ENCODE data around the gene CLCN1. TPM values are rescaled to one million over a fixed set of nuclear protein-coding genes. Genes with fewer than 3 reads are reported as not detected.

The CLCN1 gene
- polyA plus RNA-seq, 3 donors, result 0.04 to 0.76 (median 0.11) TPM

- peaks cover 0 to 13% (median 6%) of the 10 kb centered on the region in 3 donors for H3K27me3 Mint-ChIP-seq (ENCODE audit: low read depth in 3 of 3)
- Histone ChIP-seq H3K9me3 (replicated peaks in 1 of 2; ENCODE audit: control insufficient read depth in 1 of 2, insufficient read depth in 1 of 2, low read length in 2 of 2) (no peaks in the 10 kb centered on the region), H3K79me2 (ENCODE audit: insufficient read depth, low read length) (no peaks in the 10 kb centered on the region), H3K27ac (ENCODE audit: low read depth in 1 of 2, low read length in 2 of 2) (no peak overlapping the region), H3K36me3 (replicated peaks in 1 of 2; ENCODE audit: control insufficient read depth in 1 of 2, insufficient read depth in 2 of 2, low read length in 2 of 2) (no peaks in the 10 kb centered on the region), H3K4me3 (replicated peaks in 1 of 3; ENCODE audit: low read depth in 2 of 3, low read length in 3 of 3) (no peak overlapping the region), H3K27me3 (ENCODE audit: control insufficient read depth in 2 of 2, insufficient read depth in 2 of 2, low read length in 2 of 2) (no peaks in the 10 kb centered on the region), H4K20me1 (ENCODE audit: insufficient read depth, low read length) (no peaks in the 10 kb centered on the region), H2AFZ (ENCODE audit: insufficient read depth, low read depth, low read length, poor library complexity, severe bottlenecking) (no peak overlapping the region), H3K4me2 (replicated peaks; ENCODE audit: extremely low read depth, low read length, poor library complexity, severe bottlenecking) (no peak overlapping the region), H3K4me1 (ENCODE audit: control insufficient read depth in 1 of 2, insufficient read depth in 2 of 2, low read length in 2 of 2) (peaks cover 45 to 48% of the 10 kb centered on the region in 2 donors), H3K9ac (ENCODE audit: insufficient read depth, low read length, poor library complexity, severe bottlenecking) (no peak overlapping the region)
- H3K27ac Mint-ChIP-seq, result peak overlapping the region in 1 of 7 donors; percentile 61
- no peak for TF ChIP-seq CTCF (IDR thresholded peaks at IDR 0.05)
- no peak overlapping the region for H3K4me3 Mint-ChIP-seq
- no peak for DNase-seq
- H3K36me3 Mint-ChIP-seq, result no peaks in the 10 kb centered on the region
- WGBS (ENCODE audit: insufficient coverage), result 67% methylated on average over 3 of the region's 9 CpGs
- peaks cover 0 to 1% (median 0%) of the 10 kb centered on the region in 7 donors for H3K9me3 Mint-ChIP-seq
- intact Hi-C loops (cut with micrococcal nuclease), result loop anchor here in 1 of 2 donors (10.0 kb wide), 1 partner anchor 94 kb away; no protein-coding TSS in a partner anchor
- H3K4me1 Mint-ChIP-seq, result peaks cover 60% of the 10 kb centered on the region
Measured at GRCh38 chr7:143320620-143321019, 4.7 kb downstream of the CLCN1 start.

GRCh38 chr7:143321242-143321641 is 5.3 kb downstream of the CLCN1 start:
- H4K20me1 ChIP-seq (ENCODE audit: insufficient read depth, low read length), result no peaks in the 10 kb centered on the region
- H2AFZ ChIP-seq (ENCODE audit: insufficient read depth, low read depth, low read length, poor library complexity, severe bottlenecking), result no peak overlapping the region
- Mint-ChIP-seq H3K4me1 (peaks cover 56% of the 10 kb centered on the region), H3K36me3 (no peaks in the 10 kb centered on the region), H3K27me3 (ENCODE audit: low read depth in 3 of 3) (peaks cover 0 to 12% (median 5%) of the 10 kb centered on the region in 3 donors), H3K9me3 (peaks cover 0 to 1% (median 0%) of the 10 kb centered on the region in 7 donors), H3K27ac (peak overlapping the region in 1 of 7 donors; percentile 25), H3K4me3 (no peak overlapping the region)
- H3K9me3 ChIP-seq (replicated peaks in 1 of 2; ENCODE audit: control insufficient read depth in 1 of 2, insufficient read depth in 1 of 2, low read length in 2 of 2), result no peaks in the 10 kb centered on the region
- peaks cover 38 to 42% of the 10 kb centered on the region in 2 donors for H3K4me1 ChIP-seq (ENCODE audit: control insufficient read depth in 1 of 2, insufficient read depth in 2 of 2, low read length in 2 of 2)
- H3K27me3 ChIP-seq (ENCODE audit: control insufficient read depth in 2 of 2, insufficient read depth in 2 of 2, low read length in 2 of 2), result no peaks in the 10 kb centered on the region
- no peak overlapping the region for H3K27ac ChIP-seq (ENCODE audit: low read depth in 1 of 2, low read length in 2 of 2)
- no peak overlapping the region for H3K4me2 ChIP-seq (replicated peaks; ENCODE audit: extremely low read depth, low read length, poor library complexity, severe bottlenecking)
- intact Hi-C loops (cut with micrococcal nuclease), result loop anchor here in 1 of 2 donors (10.0 kb wide), 1 partner anchor 94 kb away; no protein-coding TSS in a partner anchor
- no peak overlapping the region for H3K9ac ChIP-seq (ENCODE audit: insufficient read depth, low read length, poor library complexity, severe bottlenecking)
- no peak for DNase-seq
- no peaks in the 10 kb centered on the region for H3K79me2 ChIP-seq (ENCODE audit: insufficient read depth, low read length)
- WGBS (ENCODE audit: insufficient coverage), result 98% methylated on average over 9 of the region's 10 CpGs
- no peak for TF ChIP-seq CTCF (IDR thresholded peaks at IDR 0.05)
- no peaks in the 10 kb centered on the region for H3K36me3 ChIP-seq (replicated peaks in 1 of 2; ENCODE audit: control insufficient read depth in 1 of 2, insufficient read depth in 2 of 2, low read length in 2 of 2)
- H3K4me3 ChIP-seq (replicated peaks in 1 of 3; ENCODE audit: low read depth in 2 of 3, low read length in 3 of 3), result no peak overlapping the region
